Amygdala (tissue), 56 donors: Measurements from ENCODE around the gene NTN1.
A peak's percentile ranks its signal among the peaks of the same experiment; 100 is the strongest.
"Not testable (repeated sequence)": the region's sequence is repeated elsewhere in the genome, so short reads cannot be mapped to it uniquely, and the experiment has no call there.

Source experiments
- DNase-seq, 56 donors: peaks; one replicate each; lab custom pipeline; 2025; lab: John Stamatoyannopoulos, UW

The NTN1 gene

GRCh38 chr17:9074131-9074530, 52.8 kb downstream of the NTN1 start:
- DNase-seq = no peak

DNA sequence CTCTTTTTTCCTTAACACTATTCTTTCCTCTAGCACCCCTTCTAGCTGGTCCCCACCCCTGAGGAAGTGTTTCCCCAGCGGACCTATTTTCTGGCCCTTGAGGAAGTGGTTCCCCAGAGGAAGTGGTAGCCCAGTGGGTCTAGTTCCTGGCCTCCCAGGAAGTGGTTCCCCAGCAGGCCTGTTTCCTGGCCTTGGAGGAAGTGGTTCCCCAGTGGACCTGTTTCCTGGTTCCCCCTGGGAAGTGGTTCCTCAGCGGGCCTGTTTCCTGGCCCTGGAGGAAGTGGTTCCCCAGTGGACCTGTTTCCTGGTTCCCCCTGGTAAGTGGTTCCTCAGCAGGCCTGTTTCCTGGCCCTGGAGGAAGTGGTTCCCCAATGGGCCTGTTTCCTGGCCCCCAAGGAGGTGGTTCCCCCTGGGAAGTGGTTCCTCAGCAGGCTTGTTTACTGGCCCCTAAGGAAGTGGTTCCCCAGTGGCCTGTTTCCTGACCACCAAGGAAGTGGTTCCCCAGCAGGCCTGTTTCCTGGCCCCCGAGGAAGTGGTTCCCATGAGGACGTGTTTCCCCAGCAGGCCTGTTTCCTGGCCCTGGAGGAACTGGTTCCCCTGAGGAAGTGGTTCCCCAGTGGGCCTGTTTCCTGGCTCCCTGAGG, 58.3 kb downstream of the NTN1 start:
- no peak for DNase-seq

DNA sequence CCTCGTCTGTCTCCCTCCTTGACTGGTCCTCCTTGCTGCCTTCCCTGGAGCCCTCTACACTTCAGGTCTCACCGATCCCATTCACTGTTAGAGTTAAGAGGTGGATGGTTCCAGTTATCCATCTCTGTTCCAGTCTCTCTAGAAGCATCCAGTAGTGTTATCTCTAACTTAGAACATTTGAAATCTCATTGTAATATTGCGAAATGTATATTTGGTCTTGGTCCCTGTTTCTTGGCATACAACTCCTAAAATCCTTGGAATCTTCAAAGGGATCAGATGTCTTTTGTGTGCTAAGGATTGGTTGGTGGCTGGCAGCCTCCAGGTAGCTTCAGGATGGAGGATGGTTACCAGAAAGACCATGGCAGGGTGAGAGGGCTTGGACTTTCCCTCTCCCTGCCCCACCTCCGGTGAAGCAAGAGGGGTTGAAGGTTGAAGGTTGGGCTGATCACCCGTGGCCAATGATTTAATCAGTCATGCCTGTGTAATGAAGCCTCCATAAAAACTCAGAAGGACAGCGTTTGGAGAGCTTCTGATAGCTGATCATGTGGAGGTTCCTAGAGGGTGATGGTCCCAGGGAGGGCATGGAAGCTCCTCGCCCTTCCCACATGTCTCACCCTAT, 59.1 kb downstream of the NTN1 start:
- no peak for DNase-seq

GRCh38 chr17:9080983-9081382, 59.7 kb downstream of the NTN1 start:
- DNase-seq = no peak

GRCh38 chr17:9086577-9086976, 65.3 kb downstream of the NTN1 start:
- DNase-seq = no peak

- no peak for DNase-seq
These were observed 66.6 kb downstream of the NTN1 start for GRCh38 chr17:9087921-9088320.

- DNase-seq = peak in 26 of 56 donors; percentile 3 to 66 (median 26)
These were observed 69.4 kb downstream of the NTN1 start for GRCh38 chr17:9090641-9091096.

GRCh38 chr17:9094193-9094592, 72.9 kb downstream of the NTN1 start:
- no peak for DNase-seq

DNA sequence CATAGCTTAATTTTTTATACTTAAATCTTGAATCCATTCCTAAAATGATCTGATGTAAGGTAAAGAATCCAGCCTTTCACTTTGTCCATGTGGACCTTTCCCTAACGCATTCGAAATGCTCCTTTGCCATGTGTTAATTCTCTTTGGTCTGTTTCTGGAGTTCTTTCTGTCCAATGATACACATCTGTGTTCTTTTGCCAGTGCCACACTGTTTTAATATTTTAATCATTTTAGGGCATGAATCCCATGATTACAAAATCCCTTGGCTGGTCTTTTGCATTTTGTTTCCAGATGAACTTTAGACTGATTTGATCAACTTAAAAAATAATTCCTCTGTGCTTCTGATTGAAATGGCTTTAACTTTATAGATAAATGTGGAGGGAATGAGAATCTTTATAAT, 74.1 kb downstream of the NTN1 start:
- DNase-seq = no peak

- no peak for DNase-seq
These were observed 77.0 kb downstream of the NTN1 start for GRCh38 chr17:9098242-9098825.

GRCh38 chr17:9101356-9101755, 80.0 kb downstream of the NTN1 start:
- DNase-seq = no peak

DNA sequence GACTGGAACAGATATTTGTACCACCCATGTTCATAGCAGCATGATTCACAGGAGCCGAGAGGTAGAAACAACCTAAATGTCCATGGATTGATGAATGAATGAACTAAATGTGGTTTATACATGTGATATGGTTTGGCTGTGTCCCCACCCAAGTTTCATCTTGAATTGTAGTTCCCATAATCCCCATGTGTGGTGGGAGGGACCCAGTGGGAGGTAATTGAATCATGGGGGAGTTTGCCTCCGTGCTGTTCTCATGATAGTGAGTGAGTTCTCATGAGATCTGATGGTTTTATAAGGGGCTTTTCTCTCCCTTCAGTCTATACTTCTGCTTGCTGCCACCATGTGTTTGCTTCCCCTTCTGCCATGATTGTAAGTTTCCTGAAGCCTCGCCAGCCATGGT, 81.9 kb downstream of the NTN1 start:
- DNase-seq = not testable (repeated sequence)

GRCh38 chr17:9104370-9105041, 83.2 kb downstream of the NTN1 start:
- no peak for DNase-seq

DNA sequence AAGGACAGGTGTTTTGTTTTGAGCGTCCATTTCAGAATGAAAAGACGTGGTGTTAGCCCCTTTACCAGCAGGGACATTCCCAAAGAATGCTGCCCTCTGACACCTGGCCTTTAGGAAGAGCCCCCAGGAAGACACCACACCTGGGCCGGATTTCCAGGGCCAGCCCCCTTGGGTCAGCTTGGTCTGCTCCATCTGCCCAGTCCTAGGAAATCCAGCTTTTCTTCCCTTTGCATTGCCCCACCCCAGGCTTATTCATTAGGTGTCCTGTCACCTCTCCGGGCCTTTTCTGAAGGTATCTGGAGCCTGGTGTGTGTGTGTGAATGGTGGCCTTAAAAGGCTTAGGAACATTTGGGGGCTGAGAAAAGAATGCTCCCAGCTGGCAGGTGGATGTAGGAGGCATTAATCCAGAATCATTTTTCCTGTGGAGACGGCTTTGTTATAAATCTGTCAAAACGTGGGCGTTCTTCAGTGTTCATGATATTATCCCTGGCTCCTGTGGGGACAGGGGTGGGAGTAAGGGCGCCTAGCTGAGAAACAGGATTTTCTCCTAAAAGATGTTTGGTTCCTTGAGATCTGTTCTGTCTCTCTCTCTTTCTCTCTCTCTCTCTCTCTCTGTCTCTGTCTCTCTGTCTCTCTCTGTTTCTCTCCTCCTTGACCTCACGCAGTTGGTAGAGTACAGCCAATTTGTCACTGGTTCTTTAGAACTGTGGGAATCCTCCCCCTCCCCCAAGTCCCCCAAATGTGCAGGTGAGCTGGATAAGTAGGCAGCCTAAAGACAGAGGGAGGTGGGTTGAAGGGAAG, 84.0 kb downstream of the NTN1 start:
- peak in 2 of 56 donors; percentile 6 to 12 for DNase-seq

DNA sequence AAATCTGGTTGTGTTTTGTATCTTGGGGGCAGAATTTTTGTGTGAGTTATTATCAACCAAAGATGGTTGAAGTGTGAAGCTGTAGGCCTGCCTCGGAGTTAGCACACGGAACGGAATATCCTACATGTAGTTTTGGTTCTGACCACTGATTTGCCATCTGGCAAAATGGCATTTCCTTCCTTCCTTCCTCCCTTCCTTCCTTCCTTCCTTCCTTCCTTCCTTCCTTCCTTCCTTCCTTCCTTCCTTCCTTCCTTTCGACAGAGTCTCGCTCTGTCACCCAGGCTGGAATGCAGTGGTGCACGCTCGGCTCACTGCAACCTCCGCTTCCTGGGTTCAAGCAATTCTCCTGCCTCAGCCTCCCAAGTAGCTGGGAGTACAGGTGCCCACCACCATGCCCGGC, 85.0 kb downstream of the NTN1 start:
- DNase-seq = not testable (repeated sequence)

DNA sequence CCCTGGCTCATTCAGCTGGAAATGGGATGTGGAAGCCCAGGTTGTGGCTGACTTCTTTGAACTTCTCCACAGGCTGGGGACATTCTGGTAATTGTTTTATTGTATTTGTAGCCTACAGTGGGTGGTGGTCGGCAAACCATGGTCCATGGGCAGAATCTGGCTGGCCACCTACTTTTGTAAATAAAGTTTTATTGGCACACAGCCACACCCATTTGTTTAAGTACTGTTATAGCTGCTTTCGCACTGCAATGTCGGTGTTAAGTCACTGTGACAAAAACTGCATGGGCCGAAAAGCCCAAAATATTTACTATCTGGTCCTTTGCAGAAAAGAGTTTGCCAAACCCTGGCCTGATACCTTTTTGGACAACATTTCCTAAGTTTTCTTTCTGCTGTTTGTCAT, 86.2 kb downstream of the NTN1 start:
- DNase-seq = no peak

DNA sequence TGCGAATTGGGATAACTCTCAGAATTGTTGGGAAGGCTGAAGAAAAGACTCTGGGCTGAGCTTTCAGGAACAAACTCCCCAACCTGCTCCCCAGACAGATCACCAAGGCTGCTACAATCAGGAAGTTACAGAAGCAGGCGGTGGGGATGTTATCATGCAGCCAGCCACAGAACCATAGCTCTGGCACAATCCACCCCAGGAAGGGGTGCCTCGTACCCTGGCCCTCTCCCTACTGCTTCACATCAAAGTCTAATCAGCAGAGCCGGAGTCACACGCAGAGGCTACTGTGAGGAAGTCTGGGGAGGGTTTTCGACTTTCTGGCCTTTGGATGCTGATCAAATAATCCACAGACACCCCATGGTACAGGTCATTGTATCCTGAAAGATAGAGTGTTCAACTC, 86.8 kb downstream of the NTN1 start:
- DNase-seq = no peak

- DNase-seq = no peak
These were observed 88.6 kb downstream of the NTN1 start for GRCh38 chr17:9109933-9110332.

- no peak for DNase-seq
These were observed 89.2 kb downstream of the NTN1 start for GRCh38 chr17:9110501-9110900.
